Esophagus muscularis mucosa (tissue), 4 donors: Measurements from ENCODE around the gene MAPK11.

ENCODE experiments used
- CTCF ChIP-seq, 3 experiments: fragments of 200-600 bp in 2 of 3; fragments of 450-650 bp in 1 of 3; sonication (generic) in 2 of 3; IDR thresholded peaks; one replicate each; pipeline ENCODE4 v1.5.1; 2017 to 2019; ENCODE audit warnings: antibody characterized with exemption in 3 of 3, mild to moderate bottlenecking in 2 of 3, moderate library complexity in 1 of 3
- EP300 ChIP-seq: sonication (generic); formaldehyde crosslinking; IDR thresholded peaks from one replicate; pipeline ENCODE4 v1.6.1; 2017; ENCODE audit warnings: antibody characterized with exemption
- POLR2A ChIP-seq: fragments of 450-650 bp; IDR thresholded peaks from one replicate; pipeline ENCODE4 v1.6.1; 2017; ENCODE audit warnings: antibody characterized with exemption, moderate library complexity, mild to moderate bottlenecking, low read depth
- POLR2AphosphoS5 ChIP-seq, 2 donors: sonication (generic); formaldehyde crosslinking; IDR thresholded peaks; one replicate each; pipeline ENCODE4 v1.6.1; 2017; ENCODE audit warnings: antibody characterized with exemption in 2 of 2

GRCh38 chr22:50312371-50312770 is 42.2 kb upstream of the MAPK11 start:
- TF ChIP-seq POLR2AphosphoS5 (IDR thresholded peaks at IDR 0.05) (no peak), CTCF (IDR thresholded peaks at IDR 0.05) (no peak), POLR2A (no peak), EP300 (no peak)
